ENCODE data around the gene NFIC.

DNA sequence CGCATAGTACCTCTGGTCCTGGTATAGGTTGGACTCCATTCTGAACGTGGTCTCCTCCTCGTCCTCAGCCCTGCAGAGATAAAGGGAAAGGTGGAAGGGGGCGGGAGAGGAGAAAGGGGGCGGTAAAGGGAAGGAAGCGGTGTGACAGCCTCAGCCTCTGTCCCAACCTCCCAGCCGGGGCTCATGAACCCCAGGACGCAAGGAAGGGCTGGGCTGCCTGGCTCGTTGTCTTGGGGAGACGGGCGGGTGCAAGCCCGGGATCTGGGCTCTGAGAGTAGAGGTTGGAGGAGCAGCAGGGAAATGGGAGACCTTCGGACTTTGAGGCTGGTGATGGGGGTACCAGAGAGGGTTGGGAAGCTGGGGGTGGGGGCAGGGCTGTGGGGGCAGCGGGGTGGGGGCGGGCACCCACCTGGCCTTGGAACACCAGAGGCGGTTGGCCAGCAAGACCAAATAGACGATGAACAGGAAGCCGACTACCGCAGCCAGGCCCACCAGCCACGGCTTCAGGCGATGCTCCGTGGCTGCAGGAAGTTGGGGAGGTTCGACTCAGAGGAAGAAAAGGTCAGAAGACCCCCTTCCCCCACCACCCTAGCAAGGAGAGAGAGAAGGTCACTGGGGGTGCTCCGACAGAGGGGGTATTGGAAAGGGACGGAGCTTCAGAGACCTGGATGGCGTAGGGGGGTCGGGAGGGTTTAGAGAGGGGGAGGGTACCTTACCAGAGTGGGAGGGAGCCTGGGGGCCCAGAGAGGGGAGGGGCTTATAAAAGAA lies 112.2 kb downstream of the NFIC start:
- TF ChIP-seq SMC3 (IDR thresholded peaks at IDR 0.05; ENCODE audit: borderline replicate concordance, low read length) (no peak), RFX5 (IDR thresholded peaks at IDR 0.05; ENCODE audit: low read depth, low read length) (no peak)
